ENCODE data around the gene EVC2.
"Not testable (repeated sequence)": the region's sequence is repeated elsewhere in the genome, so short reads cannot be mapped to it uniquely, and the experiment has no call there.

The EVC2 gene

DNA sequence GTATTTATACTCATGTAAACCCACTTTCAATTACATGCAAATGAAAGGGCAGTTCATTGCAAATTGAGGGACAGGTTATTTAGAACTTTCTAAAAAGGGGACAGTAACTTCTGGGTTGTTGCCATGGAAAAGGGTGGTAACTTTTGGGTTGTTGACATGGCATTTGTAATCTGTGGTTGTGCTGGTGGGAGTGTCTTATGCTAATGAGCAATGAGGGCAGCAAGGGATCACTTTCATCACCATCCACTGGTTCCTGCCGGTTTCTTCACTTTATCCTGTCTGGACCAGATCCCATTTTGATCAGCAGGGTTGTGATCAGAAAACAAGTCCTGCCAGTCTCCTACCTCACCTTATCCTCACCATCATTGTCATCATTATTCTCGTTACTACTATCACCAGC is 34.6 kb upstream of the EVC2 start:
- Histone ChIP-seq H3K36me3 (ENCODE audit: control insufficient read depth, insufficient read depth, low read length) (peaks cover 46% of the 10 kb centered on the region), H3K9me3 (ENCODE audit: control insufficient read depth, low read length) (no peaks in the 10 kb centered on the region), H3K4me3 (ENCODE audit: extremely low read depth, insufficient read depth, low read length, poor library complexity, severe bottlenecking) (no peak overlapping the region), H3K27ac (ENCODE audit: low read depth, low read length, severe bottlenecking) (no peak overlapping the region), H3K4me1 (ENCODE audit: control insufficient read depth, insufficient read depth, low read length, poor library complexity, severe bottlenecking) (peaks cover 19% of the 10 kb centered on the region)
- WGBS, 2 experiments (ENCODE audit: insufficient coverage in 2 of 2), result 90 to 96% methylated on average over 2 of the region's 2 CpGs

- WGBS, 2 experiments (ENCODE audit: insufficient coverage in 2 of 2), result 100% methylated on average over 1 of the region's 2 CpGs
- H3K27ac ChIP-seq (ENCODE audit: low read depth, low read length, severe bottlenecking), result no peak overlapping the region
- H3K4me3 ChIP-seq (ENCODE audit: extremely low read depth, insufficient read depth, low read length, poor library complexity, severe bottlenecking), result no peak overlapping the region
- H3K9me3 ChIP-seq (ENCODE audit: control insufficient read depth, low read length), result no peaks in the 10 kb centered on the region
- H3K4me1 ChIP-seq (ENCODE audit: control insufficient read depth, insufficient read depth, low read length, poor library complexity, severe bottlenecking), result peaks cover 14% of the 10 kb centered on the region
- H3K36me3 ChIP-seq (ENCODE audit: control insufficient read depth, insufficient read depth, low read length), result peaks cover 46% of the 10 kb centered on the region
Observed at GRCh38 chr4:5742388-5742787, 34.0 kb upstream of the EVC2 start.

- no peak overlapping the region for H3K27ac ChIP-seq (ENCODE audit: low read depth, low read length, severe bottlenecking)
- 92% methylated on average over 2 of the region's 2 CpGs; no CpG with 5 or more reads in 1 of the 2 experiments for WGBS, 2 experiments (ENCODE audit: insufficient coverage in 2 of 2)
- no peak overlapping the region for H3K4me3 ChIP-seq (ENCODE audit: extremely low read depth, insufficient read depth, low read length, poor library complexity, severe bottlenecking)
- no peaks in the 10 kb centered on the region for H3K4me1 ChIP-seq (ENCODE audit: control insufficient read depth, insufficient read depth, low read length, poor library complexity, severe bottlenecking)
- peaks cover 37% of the 10 kb centered on the region for H3K36me3 ChIP-seq (ENCODE audit: control insufficient read depth, insufficient read depth, low read length)
- H3K9me3 ChIP-seq (ENCODE audit: control insufficient read depth, low read length), result no peaks in the 10 kb centered on the region
Observed at GRCh38 chr4:5738061-5738460, 29.7 kb upstream of the EVC2 start.

DNA sequence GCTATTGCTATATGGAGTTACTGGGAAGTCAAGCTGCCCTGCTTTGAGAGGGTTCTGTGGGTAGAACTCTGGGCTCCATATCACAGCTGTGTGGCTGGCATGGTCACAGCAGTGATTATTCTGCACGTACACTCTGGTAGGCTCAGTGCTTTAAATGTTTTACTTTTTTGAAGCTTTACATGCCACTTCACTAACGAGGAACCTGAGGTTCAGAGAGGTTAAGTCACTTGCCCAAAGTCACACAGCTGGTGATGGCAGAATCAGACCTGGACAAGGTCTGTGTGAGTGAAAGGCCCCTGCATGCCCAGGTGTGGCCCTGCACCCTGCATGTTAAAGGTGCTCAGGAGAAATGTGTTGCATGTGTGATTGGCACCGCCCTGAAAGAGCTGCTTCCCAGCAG is 27.1 kb upstream of the EVC2 start:
- H3K36me3 ChIP-seq (ENCODE audit: control insufficient read depth, insufficient read depth, low read length), result peaks cover 51% of the 10 kb centered on the region
- 87 to 91% methylated on average over 3 of the region's 3 CpGs for WGBS, 2 experiments (ENCODE audit: insufficient coverage in 2 of 2)
- H3K9me3 ChIP-seq (ENCODE audit: control insufficient read depth, low read length), result no peaks in the 10 kb centered on the region
- H3K4me3 ChIP-seq (ENCODE audit: extremely low read depth, insufficient read depth, low read length, poor library complexity, severe bottlenecking), result no peak overlapping the region
- no peak overlapping the region for H3K27ac ChIP-seq (ENCODE audit: low read depth, low read length, severe bottlenecking)
- no peaks in the 10 kb centered on the region for H3K4me1 ChIP-seq (ENCODE audit: control insufficient read depth, insufficient read depth, low read length, poor library complexity, severe bottlenecking)

DNA sequence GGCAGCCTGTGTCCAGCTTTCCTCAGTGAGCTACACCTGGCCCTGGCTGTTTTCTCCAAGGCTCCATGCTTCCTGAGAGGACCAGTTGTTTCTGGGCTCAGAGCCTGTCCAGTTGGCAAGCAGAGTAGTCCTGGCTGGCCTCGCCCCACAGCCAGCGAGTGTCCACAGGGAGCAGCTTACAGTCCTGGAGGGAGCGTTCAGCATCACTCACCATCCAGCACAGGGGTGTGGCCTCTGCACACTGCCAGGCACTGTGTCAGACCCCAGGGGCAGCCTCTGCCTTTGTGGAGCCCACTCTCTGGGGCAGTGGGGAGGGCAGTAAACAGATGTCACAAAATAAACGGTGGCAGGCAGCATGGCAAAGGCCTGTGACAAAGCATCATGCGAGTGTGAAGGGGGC is 26.5 kb upstream of the EVC2 start:
- Histone ChIP-seq H3K36me3 (ENCODE audit: control insufficient read depth, insufficient read depth, low read length) (peaks cover 54% of the 10 kb centered on the region), H3K4me1 (ENCODE audit: control insufficient read depth, insufficient read depth, low read length, poor library complexity, severe bottlenecking) (no peaks in the 10 kb centered on the region), H3K9me3 (ENCODE audit: control insufficient read depth, low read length) (no peaks in the 10 kb centered on the region), H3K4me3 (ENCODE audit: extremely low read depth, insufficient read depth, low read length, poor library complexity, severe bottlenecking) (no peak overlapping the region), H3K27ac (ENCODE audit: low read depth, low read length, severe bottlenecking) (no peak overlapping the region)
- WGBS, 2 experiments (ENCODE audit: insufficient coverage in 2 of 2), result 92 to 98% methylated on average over 2 to 5 of the region's 5 CpGs

DNA sequence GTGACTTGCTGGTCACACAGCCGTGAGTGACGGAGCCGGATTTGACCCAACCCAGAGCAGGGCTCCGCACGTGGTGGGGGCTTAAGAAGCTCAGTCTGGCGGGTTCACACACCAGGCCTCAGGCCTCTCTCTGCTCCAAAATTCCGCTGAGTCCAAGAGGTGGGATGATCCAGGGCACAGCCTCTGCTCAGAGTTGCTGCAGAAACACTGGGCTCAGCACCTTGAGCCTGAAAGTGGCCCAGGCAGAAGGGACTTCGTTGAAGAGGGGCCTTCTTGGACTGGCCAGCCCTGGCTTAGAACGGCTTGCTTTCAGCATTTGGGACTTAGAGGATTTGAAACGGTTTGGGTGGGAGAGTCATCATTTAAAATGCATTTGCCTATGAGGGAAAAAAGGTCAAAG is 23.8 kb upstream of the EVC2 start:
- WGBS, 2 experiments (ENCODE audit: insufficient coverage in 2 of 2), result 86 to 90% methylated on average over 9 to 10 of the region's 10 CpGs
- Histone ChIP-seq H3K9me3 (ENCODE audit: control insufficient read depth, low read length) (no peaks in the 10 kb centered on the region), H3K36me3 (ENCODE audit: control insufficient read depth, insufficient read depth, low read length) (peaks cover 61% of the 10 kb centered on the region)

DNA sequence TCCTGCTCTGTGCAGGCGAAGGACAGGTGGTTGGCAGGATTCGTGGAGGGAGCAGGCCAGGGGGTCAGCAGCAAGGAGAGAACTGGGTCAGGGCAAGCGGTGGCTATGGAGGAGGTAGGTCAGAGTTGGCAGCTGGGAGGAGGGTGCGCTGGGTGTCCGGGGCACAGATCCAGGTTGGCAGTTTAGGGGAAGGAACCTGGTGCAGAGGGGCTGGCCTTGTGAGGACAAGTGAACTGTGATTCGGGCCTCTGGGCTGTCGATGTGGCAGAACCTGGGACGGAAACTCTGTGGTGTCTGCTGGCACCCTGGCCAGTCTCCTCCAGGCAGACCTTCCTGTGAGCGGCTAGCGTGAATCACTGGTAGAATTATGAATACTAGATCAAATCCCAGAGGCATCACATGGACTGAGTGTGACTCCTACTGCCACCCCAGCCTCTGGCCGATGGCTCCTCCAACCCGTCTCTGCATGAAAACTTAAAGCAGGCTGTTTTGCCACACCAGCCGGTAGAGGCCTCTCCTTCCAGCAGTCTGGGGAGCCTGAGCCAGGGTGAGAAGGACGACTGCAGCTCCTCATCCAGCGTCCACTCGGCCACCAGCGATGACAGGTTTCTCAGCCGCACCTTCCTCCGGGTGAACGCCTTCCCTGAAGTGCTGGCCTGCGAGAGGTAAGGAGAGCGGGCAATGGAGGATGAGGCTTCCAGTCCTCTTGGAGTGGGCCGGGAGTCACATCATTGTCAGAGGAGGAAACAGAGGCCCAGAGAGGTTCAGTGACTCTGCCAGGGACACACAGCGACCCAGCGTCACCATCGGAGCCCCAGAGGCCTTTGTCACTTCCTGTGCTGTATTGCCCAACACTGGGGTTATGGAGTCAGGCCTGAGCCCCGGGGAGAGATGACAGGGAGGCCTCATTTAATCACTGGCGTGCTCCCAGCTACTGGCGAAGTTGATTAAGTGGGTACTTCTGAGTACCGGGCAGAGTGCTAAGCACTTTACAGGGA is 22.9 kb upstream of the EVC2 start:
- Histone ChIP-seq H3K9me3 (ENCODE audit: control insufficient read depth, low read length) (no peaks in the 10 kb centered on the region), H3K36me3 (ENCODE audit: control insufficient read depth, insufficient read depth, low read length) (peaks cover 61% of the 10 kb centered on the region), H3K4me3 (ENCODE audit: extremely low read depth, insufficient read depth, low read length, poor library complexity, severe bottlenecking) (no peak overlapping the region), H3K27ac (ENCODE audit: low read depth, low read length, severe bottlenecking) (no peak overlapping the region), H3K4me1 (ENCODE audit: control insufficient read depth, insufficient read depth, low read length, poor library complexity, severe bottlenecking) (no peaks in the 10 kb centered on the region)
- WGBS, 2 experiments (ENCODE audit: insufficient coverage in 2 of 2), result 94% methylated on average over 26 to 30 of the region's 30 CpGs

More for the DNA sequence above, 23.8 kb upstream of the EVC2 start:
- no peak overlapping the region for H3K4me3 ChIP-seq (ENCODE audit: extremely low read depth, insufficient read depth, low read length, poor library complexity, severe bottlenecking)
- H3K27ac ChIP-seq (ENCODE audit: low read depth, low read length, severe bottlenecking), result no peak overlapping the region
- H3K4me1 ChIP-seq (ENCODE audit: control insufficient read depth, insufficient read depth, low read length, poor library complexity, severe bottlenecking), result no peaks in the 10 kb centered on the region

DNA sequence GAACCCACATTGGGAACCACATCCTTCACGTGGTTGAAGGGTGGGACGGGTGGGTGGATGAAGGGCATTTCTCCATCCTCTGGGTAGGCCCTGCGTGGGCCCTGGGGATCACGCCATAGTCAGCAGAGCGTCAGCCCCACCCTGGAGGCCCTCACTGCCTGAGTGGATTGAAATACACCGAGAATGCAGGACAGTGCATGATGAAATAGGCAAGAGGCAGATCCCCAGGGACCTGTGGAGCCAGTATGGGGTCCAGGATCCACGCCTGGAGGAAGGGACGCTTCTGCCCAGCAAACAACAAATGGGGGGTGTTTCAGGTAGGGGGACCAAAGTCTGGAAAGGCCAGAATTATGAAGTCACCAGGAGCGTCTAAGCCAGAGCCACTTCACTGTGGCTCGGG is 22.1 kb upstream of the EVC2 start:
- Histone ChIP-seq H3K4me1 (ENCODE audit: control insufficient read depth, insufficient read depth, low read length, poor library complexity, severe bottlenecking) (no peaks in the 10 kb centered on the region), H3K36me3 (ENCODE audit: control insufficient read depth, insufficient read depth, low read length) (peaks cover 61% of the 10 kb centered on the region), H3K4me3 (ENCODE audit: extremely low read depth, insufficient read depth, low read length, poor library complexity, severe bottlenecking) (no peak overlapping the region), H3K27ac (ENCODE audit: low read depth, low read length, severe bottlenecking) (no peak overlapping the region), H3K9me3 (ENCODE audit: control insufficient read depth, low read length) (no peaks in the 10 kb centered on the region)
- WGBS, 2 experiments (ENCODE audit: insufficient coverage in 2 of 2), result 89 to 95% methylated on average over 10 of the region's 10 CpGs

DNA sequence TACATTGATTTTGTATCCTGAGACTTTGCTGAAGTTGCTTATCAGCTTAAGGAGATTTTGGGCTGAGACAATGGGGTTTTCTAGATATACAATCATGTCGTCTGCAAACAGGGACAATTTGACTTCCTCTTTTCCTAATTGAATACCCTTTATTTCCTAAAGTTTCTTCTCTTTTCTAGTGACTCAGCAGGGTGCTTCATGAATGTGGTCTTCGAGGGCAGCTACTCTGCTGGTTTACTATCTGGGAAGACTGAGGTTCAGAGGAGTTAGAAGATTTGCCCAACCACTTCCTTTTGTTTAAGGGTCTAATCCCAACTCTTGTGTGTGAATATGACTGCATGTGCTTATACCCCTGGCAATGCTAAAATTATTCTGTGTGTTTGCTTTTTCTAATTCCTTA is 20.1 kb upstream of the EVC2 start:
- peaks cover 56% of the 10 kb centered on the region for H3K36me3 ChIP-seq (ENCODE audit: control insufficient read depth, insufficient read depth, low read length)
- not testable (repeated sequence) for H3K9me3 ChIP-seq (ENCODE audit: control insufficient read depth, low read length); H3K27ac ChIP-seq (ENCODE audit: low read depth, low read length, severe bottlenecking); H3K4me1 ChIP-seq (ENCODE audit: control insufficient read depth, insufficient read depth, low read length, poor library complexity, severe bottlenecking); H3K4me3 ChIP-seq (ENCODE audit: extremely low read depth, insufficient read depth, low read length, poor library complexity, severe bottlenecking)
- WGBS, 2 experiments (ENCODE audit: insufficient coverage in 2 of 2), result 60% methylated on average over 1 of the region's 2 CpGs

DNA sequence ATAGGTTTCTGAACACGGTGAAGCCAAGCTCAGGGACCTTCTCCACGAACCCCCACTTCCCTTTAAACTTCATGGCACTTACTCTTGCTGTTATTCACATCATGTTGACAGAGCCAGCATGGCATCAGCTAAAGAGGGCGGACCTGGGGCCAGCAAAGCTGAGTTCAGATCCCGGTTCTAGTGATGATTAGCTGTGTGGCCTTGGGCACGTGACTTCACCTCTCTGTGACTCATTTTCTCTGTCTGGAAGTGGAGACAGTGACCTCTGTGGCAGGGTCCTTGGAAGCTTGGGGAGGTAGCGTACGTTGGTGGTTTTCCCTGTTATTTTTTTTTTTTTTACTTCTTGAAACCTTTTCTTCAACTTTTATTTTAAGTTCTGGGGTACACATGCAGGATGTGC is 16.0 kb upstream of the EVC2 start:
- Histone ChIP-seq H3K4me1 (ENCODE audit: control insufficient read depth, insufficient read depth, low read length, poor library complexity, severe bottlenecking) (no peaks in the 10 kb centered on the region), H3K9me3 (ENCODE audit: control insufficient read depth, low read length) (no peaks in the 10 kb centered on the region), H3K36me3 (ENCODE audit: control insufficient read depth, insufficient read depth, low read length) (peaks cover 35% of the 10 kb centered on the region), H3K4me3 (ENCODE audit: extremely low read depth, insufficient read depth, low read length, poor library complexity, severe bottlenecking) (no peak overlapping the region), H3K27ac (ENCODE audit: low read depth, low read length, severe bottlenecking) (no peak overlapping the region)
- 89 to 100% methylated on average over 4 to 5 of the region's 7 CpGs for WGBS, 2 experiments (ENCODE audit: insufficient coverage in 2 of 2)

- no peak overlapping the region for H3K27ac ChIP-seq (ENCODE audit: low read depth, low read length, severe bottlenecking)
- WGBS, 2 experiments (ENCODE audit: insufficient coverage in 2 of 2), result 100% methylated on average over 1 to 2 of the region's 4 CpGs
- no peaks in the 10 kb centered on the region for H3K4me1 ChIP-seq (ENCODE audit: control insufficient read depth, insufficient read depth, low read length, poor library complexity, severe bottlenecking)
- no peak overlapping the region for H3K4me3 ChIP-seq (ENCODE audit: extremely low read depth, insufficient read depth, low read length, poor library complexity, severe bottlenecking)
- H3K36me3 ChIP-seq (ENCODE audit: control insufficient read depth, insufficient read depth, low read length), result peaks cover 45% of the 10 kb centered on the region
- H3K9me3 ChIP-seq (ENCODE audit: control insufficient read depth, low read length), result no peaks in the 10 kb centered on the region
Observed at GRCh38 chr4:5722328-5722727, 14.0 kb upstream of the EVC2 start.

Data from mesodermal cell (in vitro differentiated cells).